DMS53 (cell line): ENCODE results near the gene SLC2A5.
"Not testable (repeated sequence)": the region's sequence is repeated elsewhere in the genome, so short reads cannot be mapped to it uniquely, and the experiment has no call there.

Experiments used
- DNase-seq: peaks from one replicate; lab custom pipeline; 2025; lab: John Stamatoyannopoulos, UW

The SLC2A5 gene

GRCh38 chr1:9069326-9070100 lies at the start of gene SLC2A5:
Gene SLC2A5, minus strand, starts transcription at chr1:9069635. Its CDS starts 99 bp downstream, at chr1:9069536.
- DNase-seq: no peak

GRCh38 chr1:9118186-9118585 lies 48.8 kb upstream of the SLC2A5 start:
- no peak for DNase-seq

- DNase-seq: peak; percentile 61
Measured at GRCh38 chr1:9115351-9116205, 46.1 kb upstream of the SLC2A5 start.

GRCh38 chr1:9112961-9113880 lies 43.8 kb upstream of the SLC2A5 start:
- DNase-seq: peak; percentile 99

- peak; percentile 85 for DNase-seq
Measured at GRCh38 chr1:9111957-9112356, 42.5 kb upstream of the SLC2A5 start.

GRCh38 chr1:9111357-9111691 lies 41.9 kb upstream of the SLC2A5 start:
- DNase-seq: no peak

- DNase-seq: peak; percentile 95
Measured at GRCh38 chr1:9110669-9111356, 41.4 kb upstream of the SLC2A5 start.

- DNase-seq: no peak
Measured at GRCh38 chr1:9108056-9108665, 38.7 kb upstream of the SLC2A5 start.

GRCh38 chr1:9107136-9107535 lies 37.7 kb upstream of the SLC2A5 start:
- no peak for DNase-seq

GRCh38 chr1:9106286-9106685 lies 36.9 kb upstream of the SLC2A5 start:
- DNase-seq: no peak

- DNase-seq: no peak
Measured at GRCh38 chr1:9105336-9105867, 36.0 kb upstream of the SLC2A5 start.

GRCh38 chr1:9101510-9102146 lies 32.2 kb upstream of the SLC2A5 start:
- DNase-seq: peak; percentile 72

GRCh38 chr1:9100471-9101043 lies 31.1 kb upstream of the SLC2A5 start:
- DNase-seq: no peak

- no peak for DNase-seq
Measured at GRCh38 chr1:9099555-9099954, 30.1 kb upstream of the SLC2A5 start.

GRCh38 chr1:9097947-9098705 lies 28.7 kb upstream of the SLC2A5 start:
- no peak for DNase-seq

- DNase-seq: peak; percentile 25
Measured at GRCh38 chr1:9095818-9096217, 26.4 kb upstream of the SLC2A5 start.

- DNase-seq: not testable (repeated sequence)
Measured at GRCh38 chr1:9093996-9094595, 24.7 kb upstream of the SLC2A5 start.

- no peak for DNase-seq
Measured at GRCh38 chr1:9093581-9093980, 24.1 kb upstream of the SLC2A5 start.

GRCh38 chr1:9093091-9093490 lies 23.7 kb upstream of the SLC2A5 start:
- DNase-seq: no peak
